ENCODE data around the gene C22orf39.

DNA sequence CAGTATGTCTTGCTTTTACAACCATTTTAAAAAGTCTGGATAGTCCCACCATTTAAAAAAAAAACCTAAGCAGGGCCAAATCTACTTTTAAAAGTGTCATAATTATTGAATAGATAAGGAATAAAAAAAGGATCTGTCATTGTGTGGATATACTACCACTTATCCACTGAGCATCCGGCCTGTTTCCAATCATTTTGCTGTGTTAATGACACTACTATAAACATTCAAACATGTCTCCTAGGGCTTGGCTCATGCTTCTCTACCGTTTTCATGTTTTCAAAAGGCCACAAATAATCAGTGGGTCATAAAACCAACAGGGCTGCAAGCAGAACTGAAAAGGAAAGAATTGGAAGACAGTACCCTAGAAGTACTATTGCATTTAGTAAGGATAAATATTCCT lies 12.5 kb upstream of the C22orf39 start:
- TF ChIP-seq EZH2 (IDR thresholded peaks at IDR 0.05; ENCODE audit: borderline replicate concordance, low read length) = no peak
- TF ChIP-seq CTCF (conservative IDR thresholded peaks at IDR 0.05 in 1 of 2, IDR thresholded peaks at IDR 0.05 in 1 of 2; ENCODE audit: extremely low read depth in 1 of 2, insufficient read depth in 1 of 2, low read depth in 1 of 2, low read length in 2 of 2) = no peak

Data from mammary epithelial cell (primary cell).